PC-9 (cell line): ENCODE results near the gene MAGI2.

Experiments
- CTCF ChIP-seq: fragments of 200-600 bp; sonication (generic); conservative IDR thresholded peaks from 2 replicates; pipeline ENCODE4 v1.6.1; 2017; ENCODE audit warnings: mixed run types, antibody characterized with exemption, mild to moderate bottlenecking, moderate library complexity
- EZH2 ChIP-seq: fragments of 200-600 bp; sonication (generic); IDR thresholded peaks from 2 replicates; pipeline ENCODE4 v1.8.0; 2017; ENCODE audit warnings: antibody characterized with exemption, low read depth

GRCh38 chr7:78260826-78261225 lies 1192.6 kb downstream of the MAGI2 start:
- TF ChIP-seq EZH2 (no peak), CTCF (no peak)
